Endothelial cell (in vitro differentiated cells): ENCODE data around the gene SQSTM1. TPM values are rescaled to one million over a fixed set of nuclear protein-coding genes. Genes with fewer than 3 reads are reported as not detected.

Experiments used
- DNase-seq: peaks from one replicate; pipeline ENCODE4 v3.0.0; 2021; ENCODE audit warnings: low spot score
- H3K27ac Mint-ChIP-seq: one replicate; pipeline ENCODE4 v1.8.0; 2021; ENCODE audit warnings: mixed read lengths, inconsistent platforms; ENCODE audit not compliant: unreplicated experiment
- H3K27me3 Mint-ChIP-seq: one replicate; pipeline ENCODE4 v1.8.0; 2021; ENCODE audit warnings: mild to moderate bottlenecking, moderate library complexity, mixed read lengths, inconsistent platforms; ENCODE audit not compliant: unreplicated experiment
- H3K36me3 Mint-ChIP-seq: one replicate; pipeline ENCODE4 v1.8.0; 2021; ENCODE audit warnings: mild to moderate bottlenecking, low read depth, mixed read lengths, inconsistent platforms; ENCODE audit not compliant: unreplicated experiment
- H3K4me1 Mint-ChIP-seq: one replicate; pipeline ENCODE4 v1.8.0; 2021; ENCODE audit warnings: mild to moderate bottlenecking, mixed read lengths, inconsistent platforms; ENCODE audit not compliant: unreplicated experiment
- H3K4me3 Mint-ChIP-seq: one replicate; pipeline ENCODE4 v1.8.0; 2021; ENCODE audit warnings: mild to moderate bottlenecking, mixed read lengths, inconsistent platforms; ENCODE audit not compliant: unreplicated experiment
- H3K9me3 Mint-ChIP-seq: one replicate; pipeline ENCODE4 v1.8.0; 2021; ENCODE audit warnings: mixed read lengths, inconsistent platforms; ENCODE audit not compliant: unreplicated experiment
- total RNA-seq: library from RNA; stranded (reverse); fragmentation: NEBNext Ultra II Directional; extraction: Animal tissue kit (Norgen Biotek cat#: 25700); gene quantifications from one replicate; pipeline ENCODE4 v1.2.1, GENCODE V29; 2021; ENCODE audit not compliant: unreplicated experiment
- TF ChIP-seq, protein P1 (sequence below): fragments of 200-600 bp; sonication (generic); IDR thresholded peaks from one replicate; pipeline ENCODE4 v1.5.0; 2021; ENCODE audit warnings: antibody characterized with exemption; ENCODE audit not compliant: unreplicated experiment

The SQSTM1 gene
- total RNA-seq, 1 donor from 2014 or later = 82.2 TPM

- Mint-ChIP-seq H3K9me3 (no peaks in the 10 kb centered on the region), H3K4me3 (no peak overlapping the region), H3K27me3 (peaks cover 18% of the 10 kb centered on the region), H3K36me3 (peaks cover 32% of the 10 kb centered on the region), H3K4me1 (peaks cover 14% of the 10 kb centered on the region), H3K27ac (no peak overlapping the region)
- TF ChIP-seq, protein P1, sequence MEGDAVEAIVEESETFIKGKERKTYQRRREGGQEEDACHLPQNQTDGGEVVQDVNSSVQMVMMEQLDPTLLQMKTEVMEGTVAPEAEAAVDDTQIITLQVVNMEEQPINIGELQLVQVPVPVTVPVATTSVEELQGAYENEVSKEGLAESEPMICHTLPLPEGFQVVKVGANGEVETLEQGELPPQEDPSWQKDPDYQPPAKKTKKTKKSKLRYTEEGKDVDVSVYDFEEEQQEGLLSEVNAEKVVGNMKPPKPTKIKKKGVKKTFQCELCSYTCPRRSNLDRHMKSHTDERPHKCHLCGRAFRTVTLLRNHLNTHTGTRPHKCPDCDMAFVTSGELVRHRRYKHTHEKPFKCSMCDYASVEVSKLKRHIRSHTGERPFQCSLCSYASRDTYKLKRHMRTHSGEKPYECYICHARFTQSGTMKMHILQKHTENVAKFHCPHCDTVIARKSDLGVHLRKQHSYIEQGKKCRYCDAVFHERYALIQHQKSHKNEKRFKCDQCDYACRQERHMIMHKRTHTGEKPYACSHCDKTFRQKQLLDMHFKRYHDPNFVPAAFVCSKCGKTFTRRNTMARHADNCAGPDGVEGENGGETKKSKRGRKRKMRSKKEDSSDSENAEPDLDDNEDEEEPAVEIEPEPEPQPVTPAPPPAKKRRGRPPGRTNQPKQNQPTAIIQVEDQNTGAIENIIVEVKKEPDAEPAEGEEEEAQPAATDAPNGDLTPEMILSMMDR = no peak
- no peak for DNase-seq
These were observed 20.0 kb upstream of the SQSTM1 start for GRCh38 chr5:179800696-179801201.

GRCh38 chr5:179801304-179802206 is 19.1 kb upstream of the SQSTM1 start:
- peak overlapping the region; percentile 23 for H3K4me3 Mint-ChIP-seq
- TF ChIP-seq, protein P1 = peak; percentile 15
- H3K4me1 Mint-ChIP-seq = peaks cover 14% of the 10 kb centered on the region
- peaks cover 18% of the 10 kb centered on the region for H3K27me3 Mint-ChIP-seq
- H3K36me3 Mint-ChIP-seq = peaks cover 32% of the 10 kb centered on the region
- H3K9me3 Mint-ChIP-seq = no peaks in the 10 kb centered on the region
- no peak overlapping the region for H3K27ac Mint-ChIP-seq
- DNase-seq = peak; percentile 78

DNA sequence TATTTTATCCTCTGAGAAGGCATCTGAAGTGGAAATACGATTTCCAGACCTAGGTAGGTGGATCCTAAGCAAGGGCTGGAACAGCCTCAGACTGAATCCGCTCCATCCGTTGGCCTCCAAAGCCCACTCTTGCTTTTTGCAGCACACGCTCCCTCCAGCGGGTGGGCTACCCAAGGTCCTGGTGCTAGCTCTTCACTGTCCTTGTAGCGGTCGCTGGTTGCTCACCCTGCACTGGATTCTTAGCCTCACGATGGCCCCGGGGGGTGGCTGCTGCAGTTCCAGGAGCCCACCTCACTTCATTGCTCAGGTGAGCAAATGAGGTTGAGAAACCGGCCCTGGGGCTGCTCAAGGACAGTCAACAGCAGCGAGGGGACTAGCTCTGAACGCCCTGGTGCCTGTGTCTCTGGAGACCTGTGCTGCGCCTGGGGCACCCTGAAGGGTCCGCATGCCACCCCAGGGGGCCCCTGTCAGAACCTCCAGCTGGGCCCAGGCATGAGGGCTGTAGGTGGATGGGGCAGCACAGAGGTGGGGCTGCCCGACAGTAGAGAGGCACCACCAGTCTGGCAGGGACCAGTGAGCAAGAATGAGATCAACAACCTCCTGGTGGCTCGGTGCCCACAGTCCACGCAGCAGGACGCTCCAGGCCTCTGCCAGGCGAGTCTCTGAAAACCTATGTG is 18.4 kb upstream of the SQSTM1 start:
- no peak overlapping the region for H3K27ac Mint-ChIP-seq
- peaks cover 26% of the 10 kb centered on the region for H3K36me3 Mint-ChIP-seq
- TF ChIP-seq, protein P1 = no peak
- peaks cover 10% of the 10 kb centered on the region for H3K4me1 Mint-ChIP-seq
- no peaks in the 10 kb centered on the region for H3K9me3 Mint-ChIP-seq
- H3K4me3 Mint-ChIP-seq = peak overlapping the region; percentile 23
- peaks cover 14% of the 10 kb centered on the region for H3K27me3 Mint-ChIP-seq
- DNase-seq = no peak

DNA sequence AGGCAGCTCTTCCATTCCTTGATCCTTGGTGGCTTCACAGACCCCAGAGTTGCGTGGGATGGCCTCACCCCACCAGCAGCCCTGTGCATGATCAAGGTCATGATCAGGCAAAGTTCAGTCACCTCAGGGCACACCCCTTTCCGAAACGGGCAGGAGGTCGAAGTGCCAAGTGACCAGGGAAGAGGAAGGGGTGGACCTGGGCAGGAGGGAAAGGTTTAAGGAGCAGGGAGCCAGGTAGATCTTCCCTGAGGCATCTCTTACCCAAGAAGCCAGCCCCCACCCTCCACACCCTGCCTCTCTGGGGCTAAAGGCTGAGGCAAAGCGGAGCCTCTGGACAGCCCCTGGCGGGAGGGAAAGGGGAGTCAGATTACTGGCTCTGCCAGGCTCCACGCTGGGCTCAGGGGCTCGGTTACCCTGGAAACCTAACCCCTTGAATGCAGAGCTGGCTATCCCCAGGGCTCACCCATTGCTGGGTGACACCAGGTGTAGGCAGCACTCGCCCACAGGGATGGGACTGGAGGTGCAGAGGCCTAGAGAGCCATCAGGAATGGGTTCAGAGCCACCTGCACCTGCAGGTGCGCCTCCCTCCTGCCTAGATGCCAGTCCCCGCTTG is 17.6 kb upstream of the SQSTM1 start:
- Mint-ChIP-seq H3K36me3 (peaks cover 22% of the 10 kb centered on the region), H3K27ac (no peak overlapping the region), H3K9me3 (no peaks in the 10 kb centered on the region), H3K4me1 (peaks cover 10% of the 10 kb centered on the region), H3K4me3 (peak overlapping the region; percentile 44), H3K27me3 (peaks cover 17% of the 10 kb centered on the region)
- TF ChIP-seq, protein P1 = no peak
- DNase-seq = no peak
